ENCODE measurements around the gene NELL1.
"Not testable (repeated sequence)": the region's sequence is repeated elsewhere in the genome, so short reads cannot be mapped to it uniquely, and the experiment has no call there.

Gene NELL1

GRCh38 chr11:21110415-21110814 lies 441.0 kb downstream of the NELL1 start:
- no peak for DNase-seq (ENCODE audit: low spot score)

GRCh38 chr11:21113876-21114275 lies 444.5 kb downstream of the NELL1 start:
- DNase-seq (ENCODE audit: low spot score), result no peak

GRCh38 chr11:21116009-21116408 lies 446.6 kb downstream of the NELL1 start:
- DNase-seq (ENCODE audit: low spot score), result no peak

- no peak for DNase-seq (ENCODE audit: low spot score)
Observed at GRCh38 chr11:21119411-21119810, 450.0 kb downstream of the NELL1 start.

- DNase-seq (ENCODE audit: low spot score), result no peak
Observed at GRCh38 chr11:21121991-21122390, 452.6 kb downstream of the NELL1 start.

GRCh38 chr11:21122523-21122922 lies 453.1 kb downstream of the NELL1 start:
- no peak for DNase-seq (ENCODE audit: low spot score)

GRCh38 chr11:21132146-21132720 lies 462.8 kb downstream of the NELL1 start:
- no peak for DNase-seq (ENCODE audit: low spot score)

GRCh38 chr11:21133244-21133643 lies 463.9 kb downstream of the NELL1 start:
- DNase-seq (ENCODE audit: low spot score), result no peak

- DNase-seq (ENCODE audit: low spot score), result no peak
Observed at GRCh38 chr11:21133722-21134121, 464.3 kb downstream of the NELL1 start.

- DNase-seq (ENCODE audit: low spot score), result no peak
Observed at GRCh38 chr11:21137803-21138202, 468.4 kb downstream of the NELL1 start.

- DNase-seq (ENCODE audit: low spot score), result not testable (repeated sequence)
Observed at GRCh38 chr11:21141557-21141956, 472.2 kb downstream of the NELL1 start.

GRCh38 chr11:21142007-21142406 lies 472.6 kb downstream of the NELL1 start:
- no peak for DNase-seq (ENCODE audit: low spot score)

- DNase-seq (ENCODE audit: low spot score), result no peak
Observed at GRCh38 chr11:21144531-21144930, 475.1 kb downstream of the NELL1 start.

- DNase-seq (ENCODE audit: low spot score), result no peak
Observed at GRCh38 chr11:21148376-21148775, 479.0 kb downstream of the NELL1 start.

- no peak for DNase-seq (ENCODE audit: low spot score)
Observed at GRCh38 chr11:21160140-21160539, 490.8 kb downstream of the NELL1 start.

GRCh38 chr11:21169639-21170038 lies 500.3 kb downstream of the NELL1 start:
- DNase-seq (ENCODE audit: low spot score), result no peak

GRCh38 chr11:21173476-21173875 lies 504.1 kb downstream of the NELL1 start:
- DNase-seq (ENCODE audit: low spot score), result no peak

- DNase-seq (ENCODE audit: low spot score), result no peak
Observed at GRCh38 chr11:21174781-21175180, 505.4 kb downstream of the NELL1 start.

- DNase-seq (ENCODE audit: low spot score), result no peak
Observed at GRCh38 chr11:21177379-21177778, 508.0 kb downstream of the NELL1 start.

GRCh38 chr11:21179770-21180169 lies 510.4 kb downstream of the NELL1 start:
- DNase-seq (ENCODE audit: low spot score), result no peak

- DNase-seq (ENCODE audit: low spot score), result no peak
Observed at GRCh38 chr11:21180182-21180581, 510.8 kb downstream of the NELL1 start.

- no peak for DNase-seq (ENCODE audit: low spot score)
Observed at GRCh38 chr11:21185959-21186358, 516.6 kb downstream of the NELL1 start.

GRCh38 chr11:21190181-21190580 lies 520.8 kb downstream of the NELL1 start:
- no peak for DNase-seq (ENCODE audit: low spot score)

- no peak for DNase-seq (ENCODE audit: low spot score)
Observed at GRCh38 chr11:21195995-21196394, 526.6 kb downstream of the NELL1 start.

GRCh38 chr11:21198498-21198897 lies 529.1 kb downstream of the NELL1 start:
- DNase-seq (ENCODE audit: low spot score), result no peak

All from CD4-positive, alpha-beta T cell treated with Interleukin-6 at 100 ng/mL for 8 hours (primary cell).